Muscle of leg (tissue), 11 donors: Measurements from ENCODE around the gene SLC38A10. TPM values are rescaled to one million over a fixed set of nuclear protein-coding genes. Genes with fewer than 3 reads are reported as not detected.

Source experiments
- DNase-seq: peaks from one replicate; pipeline ENCODE4 v3.0.0; 2013
- H3K27ac ChIP-seq: one replicate; pipeline ENCODE4 v1.5.1; 2013; ENCODE audit warnings: mild to moderate bottlenecking, low read length, control low read depth
- H3K27me3 ChIP-seq: one replicate; pipeline ENCODE4 v1.6.1; 2013; ENCODE audit warnings: low read length; ENCODE audit not compliant: control insufficient read depth, insufficient read depth
- H3K36me3 ChIP-seq: one replicate; pipeline ENCODE4 v1.6.1; 2013; ENCODE audit warnings: low read length; ENCODE audit not compliant: control insufficient read depth, insufficient read depth
- H3K4me1 ChIP-seq: one replicate; pipeline ENCODE4 v1.6.1; 2013; ENCODE audit warnings: low read length; ENCODE audit not compliant: control insufficient read depth, insufficient read depth
- H3K4me3 ChIP-seq: one replicate; pipeline ENCODE4 v1.5.1; 2013; ENCODE audit warnings: low read length, control low read depth
- H3K9me3 ChIP-seq: replicated peaks from 2 replicates; pipeline ENCODE4 v1.6.1; 2013; ENCODE audit warnings: low read depth, low read length; ENCODE audit not compliant: control insufficient read depth
- WGBS: methylation state at CpG from one replicate; pipeline ENCODE4 v1.1.5; 2013; ENCODE audit warnings: missing lambda C conversion rate; ENCODE audit not compliant: insufficient coverage; 5-methylcytosine and 5-hydroxymethylcytosine counted together
- polyA plus RNA-seq, 8 donors: library from polyadenylated mRNA; unstranded; fragments of 120-200 nt; gene quantifications; one replicate each; pipeline versions ENCODE4 v1.2.1 to v1.2.3, GENCODE V29; 2013; ENCODE audit warnings: inconsistent platforms in 1 of 8, low replicate concordance in 1 of 8; ENCODE audit not compliant: insufficient read length in 8 of 8, insufficient read depth in 1 of 8
- total RNA-seq: library from RNA; stranded (reverse); fragments of 120-200 nt; gene quantifications from one replicate; pipeline ENCODE4 v1.2.4, GENCODE V29; 2013

The SLC38A10 gene
- total and polyA plus RNA-seq, 9 donors = 36.7 to 60.1 (median 51.5) TPM

- DNase-seq = no peak
- 87% methylated on average over 23 of the region's 32 CpGs for WGBS
- Histone ChIP-seq H3K4me1 (peaks cover 27% of the 10 kb centered on the region), H3K4me3 (no peak overlapping the region), H3K36me3 (peaks cover 43% of the 10 kb centered on the region), H3K9me3 (no peaks in the 10 kb centered on the region), H3K27me3 (no peaks in the 10 kb centered on the region), H3K27ac (no peak overlapping the region)
Observed at GRCh38 chr17:81235822-81236740, 59.0 kb downstream of the SLC38A10 start.

DNA sequence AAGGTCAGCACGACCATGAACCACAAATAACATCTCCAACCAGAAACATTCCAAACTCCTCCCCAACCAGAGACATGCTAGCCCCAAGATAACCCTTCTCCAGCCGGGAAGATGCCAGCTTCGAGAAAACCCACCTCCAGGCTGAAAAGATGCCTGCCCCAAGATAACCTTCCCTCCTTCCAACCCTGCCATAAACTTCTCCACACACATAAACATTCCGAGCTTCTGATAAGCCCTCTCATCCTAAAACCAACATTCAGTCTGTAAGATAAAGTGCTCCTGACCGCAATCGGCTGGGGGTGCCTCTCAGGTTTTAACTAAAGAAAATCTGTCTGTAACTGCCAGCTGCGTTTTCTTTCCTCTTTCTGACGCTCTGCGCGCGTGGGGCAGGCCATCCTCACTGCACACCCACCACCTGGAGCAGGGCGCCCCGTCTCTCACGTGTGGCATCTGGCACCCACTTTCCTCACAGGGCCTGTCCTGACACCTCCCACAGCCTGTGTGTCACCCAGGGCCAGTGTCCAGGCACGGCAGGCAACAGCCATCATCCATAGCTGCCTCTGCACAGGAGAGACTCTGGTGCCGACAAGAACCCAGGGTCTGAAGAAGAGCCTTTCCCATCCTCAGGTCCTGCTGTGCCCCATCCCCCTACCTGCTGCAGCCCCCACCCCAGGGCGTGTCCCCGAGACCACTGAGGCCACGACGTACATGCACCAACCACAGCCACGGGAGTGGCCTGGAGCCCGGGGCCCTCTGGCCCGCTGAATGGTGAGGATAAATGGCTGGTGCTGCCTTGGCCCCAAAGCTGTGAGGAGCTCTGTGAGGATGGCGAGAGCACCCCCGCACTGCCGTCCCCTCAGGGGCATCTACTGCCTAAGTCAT, 59.9 kb downstream of the SLC38A10 start:
- 69% methylated on average over 22 of the region's 26 CpGs for WGBS
- no peak overlapping the region for H3K4me3 ChIP-seq
- peaks cover 18% of the 10 kb centered on the region for H3K4me1 ChIP-seq
- H3K27ac ChIP-seq = no peak overlapping the region
- no peak for DNase-seq
- H3K27me3 ChIP-seq = no peaks in the 10 kb centered on the region
- peaks cover 44% of the 10 kb centered on the region for H3K36me3 ChIP-seq
- H3K9me3 ChIP-seq = no peaks in the 10 kb centered on the region

DNA sequence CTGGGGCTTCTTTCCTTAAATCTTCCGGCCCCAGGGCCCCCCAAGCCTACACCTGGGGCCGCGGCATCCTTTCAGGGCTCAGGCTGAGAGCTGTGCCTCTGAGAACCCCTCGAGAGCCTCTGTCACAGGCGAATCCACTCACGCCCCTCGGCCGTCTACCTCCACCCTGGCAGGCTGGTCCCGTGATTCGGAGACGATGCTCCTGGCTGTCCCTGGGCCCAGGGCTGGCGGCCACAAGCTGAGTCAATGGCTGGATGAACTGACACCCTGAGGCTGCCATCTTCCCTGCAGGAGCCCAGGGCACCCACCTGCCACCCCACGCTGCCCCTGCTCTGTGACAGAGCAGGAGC, 60.6 kb downstream of the SLC38A10 start:
- 76% methylated on average over 13 of the region's 13 CpGs for WGBS
- Histone ChIP-seq H3K4me1 (peaks cover 17% of the 10 kb centered on the region), H3K4me3 (no peak overlapping the region), H3K27ac (no peak overlapping the region), H3K36me3 (peaks cover 49% of the 10 kb centered on the region), H3K9me3 (no peaks in the 10 kb centered on the region), H3K27me3 (no peaks in the 10 kb centered on the region)
- DNase-seq = no peak

DNA sequence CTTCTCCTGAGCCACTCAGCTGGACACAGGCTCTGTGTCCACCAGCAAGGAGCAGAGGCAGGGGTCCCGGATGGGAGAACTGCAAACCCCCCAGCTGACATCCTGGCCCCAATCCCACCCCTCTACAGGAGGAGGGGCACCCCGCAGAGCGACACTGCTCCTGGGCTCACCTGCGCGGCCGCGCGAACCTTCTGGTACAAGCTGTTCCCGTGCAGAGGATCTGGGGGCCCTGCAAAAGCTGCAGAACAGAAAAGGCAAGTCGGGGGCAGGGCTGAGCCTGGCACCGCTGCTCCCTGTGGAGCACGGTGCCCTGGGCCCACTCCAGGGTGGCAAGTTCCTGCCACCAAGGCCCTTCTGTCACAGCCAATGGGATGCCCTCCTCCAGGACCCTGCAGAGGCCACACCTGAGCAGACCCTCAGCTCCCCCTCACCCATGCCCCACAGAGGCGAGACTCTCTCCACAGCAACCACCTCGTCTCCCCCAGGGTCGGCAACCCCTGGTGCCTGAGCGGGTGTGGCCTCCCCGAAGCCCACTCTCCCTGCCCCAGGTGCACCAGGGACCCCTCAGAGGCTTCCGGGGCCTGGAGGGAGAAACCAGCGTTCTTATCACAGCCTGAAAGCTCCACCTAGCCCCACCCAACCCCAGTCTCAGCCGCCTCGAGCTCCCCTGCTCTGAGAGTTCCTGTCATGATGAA, 61.1 kb downstream of the SLC38A10 start:
- Histone ChIP-seq H3K9me3 (no peaks in the 10 kb centered on the region), H3K27ac (no peak overlapping the region), H3K4me3 (no peak overlapping the region), H3K36me3 (peaks cover 53% of the 10 kb centered on the region), H3K4me1 (peaks cover 22% of the 10 kb centered on the region), H3K27me3 (no peaks in the 10 kb centered on the region)
- DNase-seq = no peak
- WGBS = 84% methylated on average over 19 of the region's 21 CpGs

GRCh38 chr17:81233316-81233715, 61.8 kb downstream of the SLC38A10 start:
- H3K9me3 ChIP-seq = no peaks in the 10 kb centered on the region
- no peaks in the 10 kb centered on the region for H3K27me3 ChIP-seq
- no peak overlapping the region for H3K4me3 ChIP-seq
- no peak overlapping the region for H3K27ac ChIP-seq
- H3K4me1 ChIP-seq = peaks cover 28% of the 10 kb centered on the region
- 85% methylated on average over 14 of the region's 17 CpGs for WGBS
- DNase-seq = no peak
- H3K36me3 ChIP-seq = peaks cover 53% of the 10 kb centered on the region

DNA sequence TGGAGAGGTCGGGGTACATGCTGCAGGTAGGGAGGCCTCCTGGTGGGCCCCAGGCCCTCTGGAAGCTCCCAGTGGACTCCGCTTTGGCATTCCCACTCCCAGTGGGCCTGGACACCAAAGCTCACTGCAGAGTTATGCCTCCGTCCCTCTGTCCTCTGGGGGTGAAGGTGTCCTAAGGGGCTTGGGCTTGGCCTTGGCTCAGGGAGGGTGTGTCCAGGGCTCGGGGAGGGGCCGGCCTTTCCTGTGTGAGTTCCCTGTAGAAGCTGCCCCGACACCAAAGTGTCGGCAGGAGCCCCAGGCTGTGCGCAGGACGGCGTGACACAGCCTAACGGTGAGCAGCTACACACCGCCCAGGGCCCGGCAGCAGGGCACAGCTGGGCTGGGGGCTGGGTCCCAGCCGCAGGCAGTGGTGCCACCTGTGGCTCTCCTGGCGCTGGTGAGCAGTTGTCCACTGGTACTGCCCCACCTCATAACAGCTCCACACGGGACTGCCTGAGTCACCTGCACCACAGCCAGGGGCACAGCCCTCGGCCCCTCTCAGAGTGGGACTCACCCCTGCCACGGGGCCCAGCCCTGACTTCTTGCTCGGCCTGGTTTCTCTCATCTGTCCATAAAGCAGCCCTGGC, 62.4 kb downstream of the SLC38A10 start:
- H3K4me3 ChIP-seq = no peak overlapping the region
- peaks cover 25% of the 10 kb centered on the region for H3K4me1 ChIP-seq
- no peak for DNase-seq
- WGBS = 86% methylated on average over 17 of the region's 19 CpGs
- no peaks in the 10 kb centered on the region for H3K27me3 ChIP-seq
- no peaks in the 10 kb centered on the region for H3K9me3 ChIP-seq
- H3K27ac ChIP-seq = no peak overlapping the region
- peaks cover 53% of the 10 kb centered on the region for H3K36me3 ChIP-seq

DNA sequence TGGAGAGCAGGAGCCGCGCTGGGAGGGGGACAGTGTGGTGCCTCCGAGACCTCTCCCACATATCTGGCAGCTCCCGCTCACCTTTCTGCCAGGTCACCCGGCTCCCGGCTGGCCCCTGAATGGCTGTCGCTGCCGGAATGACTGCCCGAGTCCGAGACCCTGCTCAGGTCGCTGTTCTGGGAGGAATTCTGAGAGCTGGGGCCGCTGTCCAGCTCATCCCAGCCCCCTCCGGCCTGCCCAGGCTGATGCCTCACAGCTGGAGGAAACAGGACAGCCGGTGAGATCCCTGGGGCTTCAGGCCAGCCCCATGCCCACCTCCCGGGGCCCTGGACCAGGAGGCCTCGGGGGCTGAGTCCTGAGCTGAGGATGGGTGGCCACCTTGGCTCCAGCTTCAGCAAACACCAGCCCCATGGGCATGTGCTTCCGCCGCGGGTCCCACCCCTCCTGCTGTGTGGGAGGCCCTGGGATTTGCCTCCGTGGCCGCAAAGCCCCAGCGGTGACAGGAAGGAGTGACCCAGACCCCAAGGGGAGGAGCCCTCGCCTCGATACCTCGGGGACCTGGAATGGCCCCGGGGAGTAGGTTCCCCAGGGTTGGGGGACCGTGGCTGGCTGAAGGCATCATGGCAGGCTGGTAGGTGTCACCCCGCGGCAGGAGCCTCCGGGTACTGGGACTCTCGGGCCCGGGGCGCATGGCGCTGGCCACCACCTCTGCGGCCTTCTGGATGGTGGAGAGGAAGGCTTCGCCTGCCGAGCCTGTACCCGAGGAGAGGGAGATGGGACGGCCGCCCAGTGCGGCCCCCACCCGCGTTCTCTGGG, 63.1 kb downstream of the SLC38A10 start:
- no peak for DNase-seq
- H3K27me3 ChIP-seq = no peaks in the 10 kb centered on the region
- 91% methylated on average over 40 of the region's 43 CpGs for WGBS
- H3K27ac ChIP-seq = no peak overlapping the region
- H3K9me3 ChIP-seq = peaks cover 2% of the 10 kb centered on the region
- H3K4me3 ChIP-seq = no peak overlapping the region
- H3K36me3 ChIP-seq = peaks cover 53% of the 10 kb centered on the region
- peaks cover 18% of the 10 kb centered on the region for H3K4me1 ChIP-seq

- Histone ChIP-seq H3K4me3 (no peak overlapping the region), H3K27me3 (no peaks in the 10 kb centered on the region), H3K36me3 (peaks cover 49% of the 10 kb centered on the region), H3K4me1 (peaks cover 18% of the 10 kb centered on the region), H3K27ac (no peak overlapping the region), H3K9me3 (peaks cover 5% of the 10 kb centered on the region)
- WGBS = 95% methylated on average over 27 of the region's 31 CpGs
- no peak for DNase-seq
Observed at GRCh38 chr17:81231121-81231645, 63.9 kb downstream of the SLC38A10 start.
